ENCODE data around the gene ARRDC5.
"Not testable (repeated sequence)": the region's sequence is repeated elsewhere in the genome, so short reads cannot be mapped to it uniquely, and the experiment has no call there.

The ARRDC5 gene

DNA sequence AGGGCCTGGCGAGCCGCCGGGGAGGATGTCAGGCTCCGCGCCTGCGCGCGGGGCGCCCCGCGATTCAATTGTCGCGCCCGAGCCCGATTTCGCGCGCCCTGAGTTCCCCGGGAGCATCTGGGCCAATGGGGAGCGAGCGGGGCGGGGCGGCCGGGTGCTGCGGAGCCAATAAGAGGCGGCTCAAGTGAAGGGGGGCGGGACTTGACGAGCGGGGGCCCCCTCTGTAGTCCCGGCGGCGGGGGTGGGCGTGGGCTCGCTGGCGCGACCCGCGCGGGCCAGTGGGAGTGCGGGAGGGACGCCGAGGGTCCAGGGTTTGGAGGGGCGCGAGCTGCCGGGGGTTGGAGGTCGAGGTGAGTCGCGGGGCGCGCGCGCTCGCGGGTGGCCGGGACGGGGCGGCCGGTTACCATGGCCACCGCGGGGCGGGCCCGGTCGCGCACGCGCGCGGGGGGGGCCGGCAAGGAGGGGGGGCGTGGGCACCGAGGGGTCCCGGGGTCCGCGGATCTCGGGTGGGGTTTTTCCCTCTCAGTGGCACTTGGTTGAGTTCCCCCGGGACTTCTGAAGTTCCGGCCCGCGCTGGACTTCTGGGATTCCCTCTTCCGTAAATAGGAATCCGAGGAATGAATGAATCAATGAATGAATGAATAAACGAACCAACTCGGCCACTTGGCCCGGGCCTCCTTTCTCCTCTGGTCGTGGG, 7.3 kb upstream of the ARRDC5 start:
- peak; percentile 94 to 98 (median 97) for DNase-seq

GRCh38 chr19:4909156-4909896, 6.6 kb upstream of the ARRDC5 start, which contains the start of gene UHRF1:
UHRF1 (plus strand) TSS chr19:4909501; CDS start chr19:4910886, 1,385 bp downstream.
- peak in 2 of 3 donors; percentile 27 to 67 for DNase-seq

GRCh38 chr19:4908781-4909155, 6.1 kb upstream of the ARRDC5 start:
- no peak for DNase-seq

DNA sequence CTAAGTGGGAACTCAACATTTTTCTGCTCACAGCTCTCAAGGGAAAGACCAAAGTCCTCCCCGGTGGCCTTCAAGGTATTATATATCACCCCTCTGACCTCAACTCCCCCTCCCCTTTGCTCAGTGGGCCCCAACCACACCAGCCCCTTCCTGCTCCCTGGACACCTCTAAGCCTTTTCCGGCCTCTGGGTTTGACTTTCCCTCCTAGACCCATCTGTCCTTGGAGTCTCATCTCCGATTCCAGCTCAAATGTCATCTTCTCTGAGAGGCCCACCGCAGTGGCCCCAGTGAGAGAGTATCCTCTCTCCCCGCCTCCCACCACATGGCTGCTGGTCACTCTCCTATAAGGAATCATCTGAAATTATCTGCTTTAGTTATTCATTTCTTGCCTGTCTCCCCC, 5.7 kb upstream of the ARRDC5 start:
- no peak for DNase-seq

DNA sequence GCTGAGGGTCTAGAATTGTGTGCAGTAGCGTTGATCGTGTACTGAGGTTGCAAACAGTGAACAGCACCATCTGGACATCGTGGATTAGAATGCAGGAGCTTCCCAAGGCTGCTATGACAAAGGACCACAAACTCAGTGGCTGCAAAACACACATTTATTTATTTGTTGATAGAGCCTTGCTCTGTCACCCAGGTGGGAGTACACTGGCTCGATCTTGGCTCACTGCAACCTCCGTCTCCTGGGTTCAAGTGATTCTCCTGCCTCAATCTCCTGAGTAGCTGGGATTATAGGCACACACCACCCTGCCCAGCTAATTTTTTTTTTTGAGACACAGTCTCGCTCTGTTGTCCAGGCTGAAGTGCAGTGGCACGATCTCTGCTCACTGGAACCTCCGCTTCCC, 4.3 kb upstream of the ARRDC5 start:
- no peak for DNase-seq

DNA sequence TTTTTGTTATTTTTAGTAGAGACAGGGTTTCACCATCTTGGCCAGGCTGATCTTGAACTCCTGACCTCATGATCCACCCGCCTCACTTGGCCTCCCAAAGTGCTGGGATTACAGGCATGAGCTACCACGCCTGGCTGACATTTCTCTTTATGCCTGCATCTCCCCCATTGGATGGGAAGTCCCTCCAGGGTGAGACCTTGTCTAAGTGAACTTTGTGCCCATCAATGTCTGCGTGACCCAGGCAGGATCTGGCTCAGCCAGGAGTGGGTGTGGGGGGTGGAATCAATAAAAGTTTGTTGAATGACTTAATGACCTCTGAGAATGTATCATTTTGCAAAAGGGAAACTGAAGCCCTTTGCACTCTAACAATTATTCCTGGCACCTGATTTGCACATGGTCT, 1.8 kb upstream of the ARRDC5 start:
- peak in 1 of 3 donors; percentile 32 for DNase-seq

- not testable (repeated sequence) for DNase-seq
Measured at GRCh38 chr19:4900879-4901278, 1.8 kb downstream of the ARRDC5 start.

DNA sequence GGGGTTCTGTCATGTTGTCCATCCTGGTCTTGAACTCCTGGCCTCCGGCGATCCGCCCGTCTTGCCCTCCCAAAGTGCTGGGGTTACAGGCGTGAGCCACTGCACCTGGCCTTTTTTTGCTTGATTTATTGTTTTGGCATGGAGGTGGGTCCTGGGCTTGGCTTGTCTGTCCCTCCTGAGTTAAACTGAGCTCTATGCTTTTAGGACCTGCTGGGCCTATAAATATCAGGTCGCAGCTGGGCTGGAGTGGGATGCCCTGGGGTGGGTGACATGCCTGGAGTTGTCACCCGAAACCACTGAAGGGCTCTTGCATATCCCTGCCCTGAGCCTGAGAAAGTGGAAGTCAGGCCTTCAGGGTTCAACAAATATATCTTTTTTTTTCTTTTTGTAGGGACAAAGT, 5.5 kb downstream of the ARRDC5 start:
- no peak for DNase-seq

GRCh38 chr19:4896372-4896771, 6.3 kb downstream of the ARRDC5 start:
- peak in 2 of 3 donors; percentile 44 to 46 for DNase-seq

- DNase-seq = not testable (repeated sequence)
Measured at GRCh38 chr19:4892962-4893361, 9.7 kb downstream of the ARRDC5 start.

DNA sequence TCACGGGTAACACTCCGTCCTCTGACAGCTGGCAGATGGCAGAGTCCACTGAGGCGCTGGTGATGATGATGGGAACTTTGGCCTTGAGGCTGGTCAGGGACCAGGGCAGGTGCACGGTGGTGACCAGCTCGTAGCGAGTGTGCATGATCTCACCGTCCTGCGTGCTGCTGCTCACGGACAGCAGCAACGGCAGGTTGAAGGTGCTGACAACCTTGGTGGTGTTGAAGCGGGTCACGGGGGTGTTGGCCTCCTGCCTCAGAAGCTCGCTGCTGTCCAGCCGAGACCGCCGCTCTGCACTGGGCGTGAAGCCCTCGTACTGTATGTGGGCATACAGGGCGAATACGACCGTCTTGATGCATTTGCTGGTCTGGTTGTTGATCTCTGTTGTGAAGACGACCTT, 11.6 kb downstream of the ARRDC5 start:
- no peak for DNase-seq

- DNase-seq = no peak
Measured at GRCh38 chr19:4889034-4889815, 13.5 kb downstream of the ARRDC5 start.

- not testable (repeated sequence) for DNase-seq
Measured at GRCh38 chr19:4887803-4888202, 14.9 kb downstream of the ARRDC5 start.

DNA sequence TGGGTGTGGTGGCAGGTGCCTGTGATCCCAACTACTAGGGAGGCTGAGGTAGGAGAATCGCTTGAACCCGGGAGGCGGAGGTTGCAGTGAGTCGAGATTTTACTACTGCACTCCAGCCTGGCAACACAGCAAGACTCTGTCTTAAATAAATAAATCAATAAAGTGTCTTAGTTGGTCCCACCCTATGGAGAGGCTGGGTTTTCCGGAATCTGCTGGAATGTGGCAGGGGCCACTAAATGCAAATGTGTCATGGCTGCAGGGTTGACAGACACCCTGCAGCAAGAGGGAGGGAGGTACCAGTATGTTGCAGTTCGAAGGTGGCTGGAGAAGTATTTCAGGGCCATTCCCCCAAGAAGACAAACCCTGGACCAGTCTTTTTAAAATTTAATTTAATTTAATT, 17.7 kb downstream of the ARRDC5 start:
- not testable (repeated sequence) for DNase-seq

DNA sequence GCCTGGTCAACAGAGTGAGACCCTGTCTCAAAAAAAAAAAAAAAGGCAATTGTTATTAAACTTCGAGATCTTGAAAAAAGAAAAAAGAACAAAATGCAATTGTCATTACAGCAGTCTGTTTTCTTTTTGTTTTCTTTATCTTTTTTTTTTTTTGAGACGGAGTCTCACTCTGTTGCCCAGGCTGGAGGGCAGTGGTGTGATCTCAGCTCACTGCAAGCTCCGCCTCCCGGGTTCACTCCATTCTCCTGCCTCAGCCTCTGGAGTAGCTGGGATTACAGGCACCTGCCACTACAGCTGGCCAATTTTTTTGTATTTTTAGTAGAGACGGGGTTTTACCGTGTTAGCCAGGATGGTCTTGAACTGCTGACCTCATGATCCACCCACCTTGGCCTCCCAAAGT, 19.8 kb downstream of the ARRDC5 start:
- not testable (repeated sequence) for DNase-seq

DNA sequence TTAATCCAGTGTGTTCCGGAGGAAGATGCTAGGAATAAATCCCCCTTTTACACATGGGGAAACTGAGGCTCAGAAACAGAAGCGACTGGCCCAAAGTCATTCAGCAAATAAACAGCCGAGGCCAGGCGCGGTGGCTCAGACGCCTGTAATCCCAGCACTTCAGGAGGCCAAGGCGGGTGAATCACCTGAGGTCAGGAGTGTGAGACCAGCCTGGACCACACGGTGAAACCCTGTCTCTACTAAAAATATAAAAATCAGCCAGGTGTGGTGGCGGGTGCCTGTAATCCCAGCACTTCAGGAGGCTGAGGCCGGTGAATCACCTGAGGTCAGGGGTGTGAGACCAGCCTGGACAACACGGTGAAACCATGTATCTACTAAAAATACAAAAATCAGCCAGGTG, 23.7 kb downstream of the ARRDC5 start:
- DNase-seq = no peak

DNA sequence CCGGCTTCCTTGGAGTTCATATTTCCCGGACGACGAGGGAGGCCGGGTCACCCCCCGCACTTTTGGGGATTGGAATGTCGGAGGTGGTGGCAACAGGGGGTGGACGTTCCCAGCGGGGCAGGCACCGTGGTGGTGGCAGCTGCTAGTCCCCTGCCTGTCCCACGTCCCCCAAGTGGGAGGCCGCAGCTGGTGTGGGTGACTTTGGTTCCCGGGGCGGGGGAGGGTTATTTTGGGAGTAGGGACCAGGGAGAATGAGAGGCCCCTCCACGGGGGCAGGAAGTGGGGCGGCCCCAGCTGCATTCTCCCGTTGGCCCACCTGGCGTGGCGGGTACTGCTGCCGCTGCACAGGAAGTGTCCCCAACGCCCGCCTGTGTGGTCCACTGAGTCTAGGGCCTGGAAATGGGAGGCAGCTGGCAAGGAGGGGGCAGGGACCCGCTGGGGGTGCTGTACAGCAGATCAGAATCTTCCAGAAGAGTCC, 24.2 kb downstream of the ARRDC5 start:
- DNase-seq = no peak

- no peak for DNase-seq
Measured at GRCh38 chr19:4877753-4878490, 24.8 kb downstream of the ARRDC5 start.

GRCh38 chr19:4873930-4874329, 28.8 kb downstream of the ARRDC5 start:
- no peak for DNase-seq

GRCh38 chr19:4871711-4872110, 31.0 kb downstream of the ARRDC5 start:
- no peak for DNase-seq

DNA sequence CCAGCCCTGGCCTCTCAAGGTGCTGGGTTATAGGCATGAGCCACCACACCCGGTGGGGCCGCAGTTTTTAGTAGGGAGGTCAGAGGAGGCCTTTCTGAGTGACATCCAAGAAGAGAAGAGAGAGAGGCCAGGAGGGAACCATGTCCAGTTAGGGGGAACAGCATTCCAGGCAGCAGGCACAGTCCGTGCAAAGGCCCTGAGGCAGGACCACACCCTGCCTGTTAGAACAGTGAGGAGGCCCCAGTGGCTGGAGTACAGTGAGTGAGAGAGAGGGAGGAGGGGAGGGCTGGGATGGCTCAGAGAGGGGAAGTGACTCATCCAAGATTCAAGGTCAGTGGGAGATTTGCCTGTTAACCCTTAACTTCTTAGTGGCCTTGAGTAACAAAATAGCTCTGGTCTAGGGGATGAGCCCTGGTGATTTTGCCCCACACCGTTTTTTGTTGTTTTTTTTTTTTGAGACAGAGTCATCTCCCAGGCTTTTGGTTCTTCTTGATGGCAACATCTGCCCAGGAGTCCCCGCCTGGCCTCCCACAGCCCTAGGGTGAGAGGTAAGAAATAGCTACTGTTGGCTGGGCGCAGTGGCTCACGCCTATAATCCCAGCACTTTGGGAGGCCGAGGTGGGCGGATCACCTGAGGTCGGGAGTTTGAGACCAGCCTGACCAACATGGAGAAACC, 32.5 kb downstream of the ARRDC5 start:
- DNase-seq = peak; percentile 91 to 93 (median 92)

DNA sequence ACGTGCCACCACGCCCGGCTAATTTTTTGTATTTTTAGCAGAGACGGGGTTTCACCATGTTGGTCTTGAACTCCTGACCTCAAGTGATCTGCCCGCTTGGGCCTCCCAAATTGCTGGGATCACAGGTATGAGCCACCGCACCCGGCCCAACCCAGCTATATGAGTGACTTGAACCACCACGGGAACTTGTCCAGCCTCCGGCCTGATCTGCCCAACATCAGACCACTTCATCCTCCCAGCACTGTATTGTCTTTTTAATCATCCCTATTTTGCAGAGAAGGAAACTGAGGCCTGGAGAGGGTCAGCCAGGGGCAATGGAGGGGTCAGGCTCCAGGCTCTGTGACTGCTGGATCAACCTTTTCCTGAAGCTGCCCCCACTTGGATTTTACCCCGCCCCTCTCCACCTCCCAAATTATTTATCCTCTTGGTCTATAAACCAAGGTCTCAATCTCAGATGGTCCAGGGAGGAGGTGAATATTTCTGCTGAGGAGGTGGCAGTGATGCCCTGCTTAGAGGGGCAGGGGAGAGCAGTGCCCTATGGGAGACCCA, 34.3 kb downstream of the ARRDC5 start:
- DNase-seq = no peak
